Bronchial epithelial cell (primary cell): ENCODE results near the gene CHD1. TPM values are rescaled to one million over a fixed set of nuclear protein-coding genes. Genes with fewer than 3 reads are reported as not detected.

Source experiments
- DNase-seq: peaks from one replicate; pipeline ENCODE4 v3.0.0-alpha.2; 2010; ENCODE audit warnings: low read depth
- FAIRE-seq: peaks from 2 replicates; lab custom pipeline; 2011; peaks lifted over from hg19 to GRCh38; lab: Jason Lieb, UNC
- H3K27me3 ChIP-seq: 2 replicates; pipeline ENCODE4 v1.5.1; 2011; ENCODE audit warnings: low read length; ENCODE audit not compliant: control insufficient read depth, insufficient read depth
- H3K36me3 ChIP-seq: 2 replicates; pipeline ENCODE4 v1.5.1; 2011; ENCODE audit warnings: low read length; ENCODE audit not compliant: control insufficient read depth, insufficient read depth
- H3K4me3 ChIP-seq: 2 replicates; pipeline ENCODE4 v1.5.1; 2011; ENCODE audit warnings: mild to moderate bottlenecking, low read depth, low read length, control low read depth
- total RNA-seq: library from RNA; depleted of rRNA; stranded (reverse); fragments of >200 nt; gene quantifications from 2 replicates; pipeline ENCODE4 v1.2.1, GENCODE V29; 2014
- TF ChIP-seq, protein P1 (sequence below): IDR thresholded peaks from 2 replicates; pipeline ENCODE4 v1.5.1; 2011; ENCODE audit warnings: mild to moderate bottlenecking, moderate library complexity, low read length, control low read depth, inconsistent platforms; ENCODE audit not compliant: insufficient read depth, severe bottlenecking

The CHD1 gene
- total RNA-seq, 1 donor from 2014 or later, result 50.5 TPM

DNA sequence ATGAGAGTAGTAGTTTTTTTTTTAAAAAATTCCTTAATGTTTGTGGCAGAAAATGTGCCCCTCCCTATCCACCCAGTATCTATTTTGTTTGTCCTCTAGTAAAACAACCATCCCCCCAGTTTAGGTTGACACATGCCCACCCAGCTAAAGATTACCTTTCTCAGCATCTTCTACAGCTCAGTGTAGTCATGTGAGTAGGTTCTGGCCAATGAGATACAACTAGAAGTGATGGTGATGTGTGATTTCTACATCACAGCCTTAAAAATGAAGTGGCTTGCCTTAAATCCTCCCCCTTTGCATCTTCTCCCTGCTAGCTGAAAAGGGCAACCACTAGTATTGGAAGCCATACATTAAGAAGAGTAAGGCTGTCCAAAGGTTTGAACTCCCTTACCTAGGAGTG lies 14.9 kb downstream of the CHD1 start:
- Histone ChIP-seq H3K4me3 (no peak overlapping the region), H3K36me3 (no peaks in the 10 kb centered on the region), H3K27me3 (no peaks in the 10 kb centered on the region)
- no peak for FAIRE-seq
- DNase-seq, result no peak
- TF ChIP-seq, protein P1, sequence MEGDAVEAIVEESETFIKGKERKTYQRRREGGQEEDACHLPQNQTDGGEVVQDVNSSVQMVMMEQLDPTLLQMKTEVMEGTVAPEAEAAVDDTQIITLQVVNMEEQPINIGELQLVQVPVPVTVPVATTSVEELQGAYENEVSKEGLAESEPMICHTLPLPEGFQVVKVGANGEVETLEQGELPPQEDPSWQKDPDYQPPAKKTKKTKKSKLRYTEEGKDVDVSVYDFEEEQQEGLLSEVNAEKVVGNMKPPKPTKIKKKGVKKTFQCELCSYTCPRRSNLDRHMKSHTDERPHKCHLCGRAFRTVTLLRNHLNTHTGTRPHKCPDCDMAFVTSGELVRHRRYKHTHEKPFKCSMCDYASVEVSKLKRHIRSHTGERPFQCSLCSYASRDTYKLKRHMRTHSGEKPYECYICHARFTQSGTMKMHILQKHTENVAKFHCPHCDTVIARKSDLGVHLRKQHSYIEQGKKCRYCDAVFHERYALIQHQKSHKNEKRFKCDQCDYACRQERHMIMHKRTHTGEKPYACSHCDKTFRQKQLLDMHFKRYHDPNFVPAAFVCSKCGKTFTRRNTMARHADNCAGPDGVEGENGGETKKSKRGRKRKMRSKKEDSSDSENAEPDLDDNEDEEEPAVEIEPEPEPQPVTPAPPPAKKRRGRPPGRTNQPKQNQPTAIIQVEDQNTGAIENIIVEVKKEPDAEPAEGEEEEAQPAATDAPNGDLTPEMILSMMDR, result no peak

DNA sequence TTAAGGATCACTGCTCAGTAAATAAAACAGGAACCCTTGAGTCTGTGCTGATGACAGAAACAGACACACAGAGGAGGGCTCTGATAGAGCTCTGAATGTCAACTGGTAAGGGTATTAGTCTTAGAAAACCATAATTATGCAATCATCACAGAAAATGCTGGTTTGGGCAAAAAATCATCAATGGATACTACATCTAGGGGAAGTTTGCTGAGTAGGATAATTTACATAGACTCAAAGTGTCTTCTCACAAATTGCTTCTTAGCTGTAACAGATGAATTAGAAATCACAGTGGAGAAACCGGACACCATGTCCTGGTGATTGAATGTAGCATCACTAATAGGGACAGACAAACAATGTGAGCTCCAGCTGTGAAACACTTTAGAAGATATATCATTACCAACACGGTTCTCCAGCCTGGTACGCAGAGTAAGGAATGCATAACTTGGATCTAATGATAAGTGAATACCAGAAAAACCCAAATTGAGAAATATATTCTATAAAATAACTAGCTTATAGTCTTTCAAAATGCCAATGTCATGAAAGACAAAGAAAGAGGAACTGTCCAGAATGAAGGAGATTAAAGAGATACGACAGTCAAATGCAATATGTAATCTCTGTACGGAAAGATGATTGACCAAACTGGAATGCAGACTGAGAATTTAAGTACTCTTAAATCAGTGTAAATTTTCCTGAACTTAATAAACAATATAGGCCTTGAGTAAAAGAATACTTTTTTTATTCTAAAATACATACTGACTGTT lies 17.3 kb downstream of the CHD1 start:
- H3K36me3 ChIP-seq, result no peaks in the 10 kb centered on the region
- DNase-seq (no peak), FAIRE-seq (no peak)
- TF ChIP-seq, protein P1, result no peak
- no peaks in the 10 kb centered on the region for H3K27me3 ChIP-seq
- no peak overlapping the region for H3K4me3 ChIP-seq

DNA sequence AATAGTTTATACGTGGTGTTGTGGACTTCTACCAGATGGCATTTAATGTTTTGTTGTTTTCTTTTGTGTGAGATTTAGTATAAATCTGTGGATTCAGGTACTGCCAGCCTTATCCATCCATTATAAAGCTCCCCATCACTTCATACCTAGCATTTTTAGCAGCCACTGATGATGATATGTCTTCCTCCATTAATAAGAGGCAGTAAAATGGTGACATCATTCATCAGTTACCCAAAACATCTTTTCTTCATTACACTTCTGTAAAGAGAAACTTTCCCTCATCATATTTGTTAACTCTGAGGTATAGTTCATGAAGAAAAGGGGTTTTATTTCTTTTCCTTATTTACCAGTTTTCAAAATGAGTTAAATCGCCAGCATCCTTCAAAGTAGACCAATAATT lies 19.4 kb downstream of the CHD1 start:
- Histone ChIP-seq H3K36me3 (no peaks in the 10 kb centered on the region), H3K4me3 (no peak overlapping the region), H3K27me3 (no peaks in the 10 kb centered on the region)
- DNase-seq (no peak), FAIRE-seq (no peak)
- TF ChIP-seq, protein P1, result no peak

DNA sequence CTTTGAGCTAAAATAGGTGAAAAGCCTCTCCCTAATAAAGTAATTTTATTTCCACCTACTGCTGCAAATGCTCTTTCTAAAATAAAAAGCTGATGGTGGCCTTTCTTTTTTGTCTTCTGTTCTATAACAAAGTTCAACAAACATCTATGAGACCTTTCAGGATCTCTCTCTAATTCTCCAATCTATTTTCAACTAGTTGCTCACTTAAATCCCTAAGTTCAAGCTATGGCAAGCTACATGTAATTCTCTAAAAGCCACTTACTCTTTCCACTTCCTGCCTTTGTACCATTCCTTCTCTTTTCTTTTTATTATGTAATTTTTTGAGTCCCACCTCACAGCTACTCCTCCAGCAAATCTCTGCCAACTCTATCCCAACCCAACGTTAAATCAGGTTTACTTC lies 20.9 kb downstream of the CHD1 start:
- FAIRE-seq (no peak), DNase-seq (no peak)
- no peaks in the 10 kb centered on the region for H3K27me3 ChIP-seq
- no peaks in the 10 kb centered on the region for H3K36me3 ChIP-seq
- no peak overlapping the region for H3K4me3 ChIP-seq
- TF ChIP-seq, protein P1, result no peak

DNA sequence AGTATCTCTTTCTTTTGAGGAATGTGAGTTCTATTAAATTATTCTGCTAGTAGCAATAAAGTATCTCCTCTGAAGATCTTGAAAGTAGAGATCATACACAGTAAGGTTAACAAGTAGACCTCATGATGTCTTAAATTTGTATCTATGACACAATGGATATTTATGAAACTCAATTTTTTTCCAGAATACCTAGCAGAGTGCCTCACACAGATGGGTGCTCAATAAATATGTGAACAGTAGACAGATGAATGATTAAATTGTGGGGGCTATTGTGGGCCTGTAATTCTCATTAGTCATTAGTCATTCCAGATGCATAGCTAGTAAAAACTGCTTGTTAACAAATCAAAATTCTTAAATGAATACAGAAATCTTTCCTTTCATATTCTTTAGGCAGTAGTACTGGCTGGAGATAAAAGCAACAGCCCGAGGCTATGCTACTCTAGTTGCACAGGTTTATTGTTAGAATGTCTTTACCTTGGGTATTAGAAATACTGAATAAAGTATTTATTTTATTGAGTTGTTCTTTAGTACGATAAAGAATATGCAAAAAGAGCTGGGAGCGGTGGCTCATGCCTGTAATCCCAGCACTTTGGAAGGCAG lies 22.0 kb downstream of the CHD1 start:
- FAIRE-seq, result no peak
- H3K27me3 ChIP-seq, result no peaks in the 10 kb centered on the region
- H3K4me3 ChIP-seq, result no peak overlapping the region
- DNase-seq, result no peak
- no peaks in the 10 kb centered on the region for H3K36me3 ChIP-seq
- TF ChIP-seq, protein P1, result no peak
